CD4-positive, alpha-beta T cell treated with Interleukin-1 beta for 1 hour (primary cell): ENCODE data around the gene GGN.
"Not testable (repeated sequence)": the region's sequence is repeated elsewhere in the genome, so short reads cannot be mapped to it uniquely, and the experiment has no call there.

Experiments used
- DNase-seq, 2 donors: peaks; one replicate each; pipeline ENCODE4 v3.0.0-alpha.2; 2020 to 2022

The GGN gene

DNA sequence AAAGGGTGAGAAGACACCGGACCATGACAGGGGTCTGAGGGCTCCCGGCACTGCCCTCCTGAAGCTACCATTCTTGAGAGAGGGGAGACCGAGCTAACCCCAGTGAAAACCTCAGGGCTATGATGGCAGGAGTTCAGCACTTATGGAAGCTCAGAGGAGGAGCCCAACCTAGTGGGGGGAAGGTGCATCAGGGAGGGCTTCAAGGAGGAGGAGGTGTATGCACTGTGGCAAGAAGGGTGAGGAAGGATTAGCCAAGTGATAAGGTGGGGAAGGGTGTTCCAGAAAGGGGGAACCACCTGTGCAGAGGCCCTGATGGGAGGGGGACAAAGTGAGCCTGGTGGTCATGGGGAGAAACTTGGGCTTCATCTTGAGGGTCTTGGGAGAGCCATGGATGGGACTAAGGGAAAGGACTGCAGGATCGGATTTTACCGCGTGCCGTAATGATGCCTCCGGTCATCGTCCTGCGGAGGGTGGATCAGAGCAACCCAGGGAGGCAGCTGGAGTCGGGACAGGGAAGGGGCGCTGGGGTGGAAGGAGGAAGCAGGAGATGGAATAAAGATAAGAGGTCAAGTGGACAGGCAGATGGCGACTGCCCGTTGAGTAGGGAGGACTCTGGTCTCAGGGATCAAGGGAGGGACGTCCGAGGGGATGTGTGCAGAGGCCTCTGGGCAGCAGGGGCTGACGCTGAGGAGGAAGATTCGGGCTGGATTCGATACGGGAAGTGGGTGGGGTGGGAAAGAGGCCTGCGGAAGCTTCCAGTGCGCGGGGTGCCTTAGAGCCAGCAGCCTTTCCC is 26.8 kb downstream of the GGN start:
- DNase-seq: no peak

GRCh38 chr19:38360351-38360750 is 27.5 kb downstream of the GGN start:
- no peak for DNase-seq

- DNase-seq: no peak
These were observed 28.4 kb downstream of the GGN start for GRCh38 chr19:38359242-38360021.

GRCh38 chr19:38358071-38358470 is 29.8 kb downstream of the GGN start:
- DNase-seq: no peak

GRCh38 chr19:38355728-38356725 is 31.8 kb downstream of the GGN start:
- no peak for DNase-seq

DNA sequence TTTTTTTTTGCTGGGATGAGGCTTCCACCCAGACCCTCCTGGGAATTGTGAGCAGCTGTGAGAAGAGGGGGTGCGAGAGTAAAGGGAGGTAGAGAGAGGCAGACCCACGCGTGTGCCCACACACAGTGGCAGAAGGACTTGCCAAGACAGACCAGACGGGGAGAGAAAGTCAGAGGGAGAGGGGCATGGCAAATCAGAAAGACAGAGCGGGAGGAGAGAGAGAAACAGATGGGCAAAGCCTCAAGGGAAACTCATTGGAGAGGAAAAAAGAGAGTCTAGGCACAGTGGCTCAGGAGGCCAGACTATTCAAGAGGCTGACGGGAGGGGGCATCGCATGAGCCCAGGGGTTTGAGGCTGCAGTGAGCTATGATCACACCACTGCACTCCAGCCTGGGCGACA is 35.2 kb downstream of the GGN start:
- no peak for DNase-seq

DNA sequence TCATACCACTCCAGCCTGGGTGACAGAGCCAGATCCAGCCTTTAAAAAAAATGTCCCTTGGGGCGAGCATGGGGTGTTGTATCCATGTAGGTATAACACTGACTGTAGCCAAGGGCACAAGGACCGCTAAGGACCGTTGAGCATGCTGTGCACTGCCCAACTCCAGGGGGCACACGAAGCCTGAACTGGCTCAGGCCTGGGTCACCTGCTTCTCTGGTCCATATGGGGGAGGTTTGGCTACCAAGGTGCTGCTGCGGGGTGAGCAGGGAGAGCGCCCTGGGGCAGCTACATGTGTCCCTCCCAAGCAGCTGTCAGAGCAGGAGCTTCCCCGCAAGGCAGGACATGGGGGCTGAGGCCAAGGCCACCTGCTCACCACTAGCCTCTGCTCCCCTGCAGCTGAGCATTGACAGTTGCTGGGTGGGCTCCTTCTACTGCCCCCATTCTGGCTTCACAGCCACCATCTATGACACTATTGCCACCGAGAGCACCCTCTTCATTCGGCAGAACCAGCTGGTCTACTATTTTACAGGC is 35.9 kb downstream of the GGN start:
- no peak for DNase-seq

DNA sequence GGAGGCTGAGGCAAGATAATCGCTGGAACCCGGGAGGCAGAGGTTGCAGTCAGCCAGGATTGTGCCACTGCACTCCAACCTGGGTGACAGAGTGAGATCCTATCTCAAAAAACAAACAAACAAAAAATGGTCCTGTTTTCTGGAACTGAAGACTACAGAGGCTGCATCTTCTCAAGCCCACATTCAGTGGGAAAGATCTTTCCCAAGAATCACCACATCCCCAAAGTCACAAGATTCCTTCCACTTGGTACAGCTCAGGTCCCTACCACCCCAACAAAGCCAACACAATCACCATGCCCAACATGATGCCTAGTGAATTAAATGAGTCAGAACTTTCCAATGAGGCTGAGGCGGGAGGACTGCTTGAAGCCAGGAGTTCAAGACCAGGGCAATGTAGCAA is 37.0 kb downstream of the GGN start:
- DNase-seq: no peak

- no peak for DNase-seq
These were observed 41.0 kb downstream of the GGN start for GRCh38 chr19:38346837-38347236.

GRCh38 chr19:38340927-38341326 is 46.9 kb downstream of the GGN start:
- no peak for DNase-seq

DNA sequence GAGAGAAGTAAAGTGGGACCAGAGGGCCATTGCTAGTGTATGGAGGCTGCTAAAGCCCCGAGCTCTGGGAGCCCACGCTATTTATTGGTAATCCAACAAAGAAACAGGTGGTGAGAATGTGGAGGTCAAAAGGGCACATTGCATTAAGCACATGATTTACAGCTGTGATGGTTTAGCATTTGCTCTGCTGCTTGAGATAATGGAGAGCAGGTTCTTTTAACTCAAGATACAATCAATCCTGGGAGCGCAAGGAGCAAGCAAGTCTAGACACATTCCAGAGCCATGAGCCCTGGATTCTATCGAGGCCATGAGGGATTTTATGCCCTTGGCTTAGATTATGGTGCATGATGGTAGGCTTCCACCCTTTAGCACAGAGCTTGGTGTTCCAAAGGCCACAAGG is 48.8 kb downstream of the GGN start:
- DNase-seq: not testable (repeated sequence)

- no peak for DNase-seq
These were observed 50.5 kb downstream of the GGN start for GRCh38 chr19:38337360-38337653.

DNA sequence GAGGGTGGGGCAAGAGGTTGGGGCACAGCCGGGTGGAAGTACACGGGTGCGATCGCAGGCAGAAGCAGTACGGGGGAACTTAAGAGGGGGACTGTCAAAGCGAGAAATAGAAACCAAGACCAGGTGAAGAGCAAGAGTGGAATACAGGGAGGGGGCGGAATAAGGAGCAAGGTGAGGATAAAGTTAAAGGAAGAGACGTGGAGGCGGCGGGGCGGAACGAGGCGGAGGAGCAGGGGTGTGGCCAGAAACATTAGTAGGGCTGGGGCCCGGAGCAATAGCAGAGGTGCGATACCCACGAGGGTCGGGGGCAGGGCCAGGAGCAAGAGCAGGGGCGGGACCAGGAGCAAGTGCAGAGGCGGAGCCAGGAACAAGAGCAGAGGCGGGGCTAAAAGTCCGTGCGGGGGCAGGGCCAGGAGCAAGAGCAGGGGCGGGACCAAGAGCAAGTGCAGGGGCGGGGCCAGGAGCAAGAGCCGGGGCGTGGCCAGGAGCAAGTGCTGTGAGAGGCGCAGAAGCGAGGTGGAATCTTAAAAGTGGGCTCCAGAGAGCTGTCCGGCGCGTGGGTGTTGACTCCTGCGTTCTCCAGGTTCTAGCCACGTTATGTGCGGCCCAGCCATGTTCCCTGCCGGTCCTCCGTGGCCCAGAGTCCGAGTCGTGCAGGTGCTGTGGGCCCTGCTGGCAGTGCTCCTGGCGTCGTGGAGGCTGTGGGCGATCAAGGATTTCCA is 51.0 kb downstream of the GGN start:
- DNase-seq: peak; percentile 95 to 97

- peak; percentile 95 for DNase-seq
These were observed 51.7 kb downstream of the GGN start for GRCh38 chr19:38335949-38336637.
